HL-60 (cell line): ENCODE results near the gene NCF4.

ENCODE experiments used
- DNase-seq, 2 experiments: peaks; one replicate each; pipeline ENCODE4 v3.0.0-alpha.2; 2010 to 2020; ENCODE audit warnings: low read depth in 1 of 2, low spot score in 1 of 2
- H3K27ac ChIP-seq: fragments of 250-450 bp; sonication (Bioruptor Pico); replicated peaks from 2 replicates; pipeline ENCODE4 v1.5.1; 2020; ENCODE audit warnings: mild to moderate bottlenecking, moderate library complexity
- H3K27me3 ChIP-seq: fragments of 250-450 bp; sonication (Bioruptor Pico); 2 replicates; pipeline ENCODE4 v1.5.1; 2021; ENCODE audit warnings: mild to moderate bottlenecking, moderate library complexity; ENCODE audit not compliant: insufficient read depth, poor library complexity, severe bottlenecking
- H3K4me3 ChIP-seq: replicated peaks from 2 replicates; pipeline ENCODE4 v1.5.1; 2011; ENCODE audit warnings: mild to moderate bottlenecking, control low read depth, low read length; ENCODE audit not compliant: insufficient read depth
- GABPA ChIP-seq: IDR thresholded peaks from 2 replicates; pipeline ENCODE4 v1.6.1; 2012; ENCODE audit warnings: low read depth
- POLR2AphosphoS5 ChIP-seq: IDR thresholded peaks from 2 replicates; pipeline ENCODE4 v1.6.1; 2012; ENCODE audit warnings: low read depth
- REST ChIP-seq: IDR thresholded peaks from 2 replicates; pipeline ENCODE4 v1.6.1; 2012; ENCODE audit warnings: low read depth; ENCODE audit not compliant: insufficient replicate concordance
- SPI1 ChIP-seq: IDR thresholded peaks from 2 replicates; pipeline ENCODE4 v1.6.1; 2012; ENCODE audit warnings: low read depth, mild to moderate bottlenecking, borderline replicate concordance
- TF ChIP-seq, protein P1 (sequence below): IDR thresholded peaks from one replicate; pipeline ENCODE4 v1.5.1; 2011; ENCODE audit warnings: low read length, control low read depth, inconsistent platforms; ENCODE audit not compliant: insufficient read depth

The NCF4 gene

DNA sequence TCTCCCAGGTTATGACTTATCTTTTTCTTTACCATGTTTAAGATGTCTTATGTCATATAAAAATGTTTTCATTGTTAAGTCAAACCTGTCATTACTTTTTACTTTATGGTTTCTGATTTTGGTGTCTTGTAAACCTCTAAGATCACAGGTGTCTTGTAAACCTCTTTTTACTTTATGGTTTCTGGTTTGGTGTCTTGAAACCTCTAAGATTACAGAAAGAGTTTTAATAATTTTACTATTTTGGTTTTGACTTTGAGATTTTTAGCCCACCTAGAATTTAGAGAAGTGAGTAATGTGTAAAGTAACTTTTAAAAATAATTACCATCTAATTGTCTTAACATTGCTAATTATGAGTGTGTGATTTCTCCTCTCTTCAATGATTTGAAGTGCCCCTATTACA lies 55.2 kb downstream of the NCF4 start:
- no peaks in the 10 kb centered on the region for H3K27me3 ChIP-seq
- no peak overlapping the region for H3K4me3 ChIP-seq
- H3K27ac ChIP-seq, result no peak overlapping the region
- TF ChIP-seq, protein P1, sequence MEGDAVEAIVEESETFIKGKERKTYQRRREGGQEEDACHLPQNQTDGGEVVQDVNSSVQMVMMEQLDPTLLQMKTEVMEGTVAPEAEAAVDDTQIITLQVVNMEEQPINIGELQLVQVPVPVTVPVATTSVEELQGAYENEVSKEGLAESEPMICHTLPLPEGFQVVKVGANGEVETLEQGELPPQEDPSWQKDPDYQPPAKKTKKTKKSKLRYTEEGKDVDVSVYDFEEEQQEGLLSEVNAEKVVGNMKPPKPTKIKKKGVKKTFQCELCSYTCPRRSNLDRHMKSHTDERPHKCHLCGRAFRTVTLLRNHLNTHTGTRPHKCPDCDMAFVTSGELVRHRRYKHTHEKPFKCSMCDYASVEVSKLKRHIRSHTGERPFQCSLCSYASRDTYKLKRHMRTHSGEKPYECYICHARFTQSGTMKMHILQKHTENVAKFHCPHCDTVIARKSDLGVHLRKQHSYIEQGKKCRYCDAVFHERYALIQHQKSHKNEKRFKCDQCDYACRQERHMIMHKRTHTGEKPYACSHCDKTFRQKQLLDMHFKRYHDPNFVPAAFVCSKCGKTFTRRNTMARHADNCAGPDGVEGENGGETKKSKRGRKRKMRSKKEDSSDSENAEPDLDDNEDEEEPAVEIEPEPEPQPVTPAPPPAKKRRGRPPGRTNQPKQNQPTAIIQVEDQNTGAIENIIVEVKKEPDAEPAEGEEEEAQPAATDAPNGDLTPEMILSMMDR, result no peak
- no peak for TF ChIP-seq SPI1
- DNase-seq, result no peak

DNA sequence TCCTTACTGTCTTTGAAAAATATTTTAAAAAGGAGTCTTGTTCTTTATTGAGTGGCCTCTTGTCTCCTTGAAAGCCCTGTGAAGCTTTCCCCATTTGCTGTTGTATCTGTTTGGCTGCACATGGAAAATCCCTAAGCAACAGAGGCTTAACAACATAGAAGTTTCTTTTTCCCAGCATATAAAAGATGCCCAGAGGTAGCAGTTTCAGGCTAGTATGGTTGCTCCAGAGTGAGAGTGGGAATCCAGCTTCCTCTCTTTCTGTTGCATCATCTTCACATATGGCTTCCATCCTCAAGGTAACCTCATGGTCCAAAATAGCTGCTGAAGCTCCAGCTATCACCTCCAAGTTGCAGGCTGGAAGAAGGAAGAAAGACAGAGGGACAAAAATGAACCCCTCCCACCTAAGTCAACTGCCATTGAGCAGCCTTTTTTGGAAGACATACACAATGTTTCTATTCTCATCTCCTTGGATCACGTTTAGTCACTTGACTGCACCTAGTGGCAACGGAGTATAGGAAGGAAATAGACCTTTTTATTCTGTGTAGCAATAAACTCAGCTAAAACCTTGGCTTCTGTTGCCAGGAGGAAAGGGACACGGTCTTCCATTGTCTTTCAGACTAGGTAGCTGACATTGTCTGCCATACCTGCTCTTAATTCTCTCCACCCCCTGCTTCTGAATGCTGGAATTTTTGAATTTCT lies 57.9 kb downstream of the NCF4 start:
- DNase-seq, result peak in 1 of 2 experiments; percentile 34
- Histone ChIP-seq H3K27ac (0 out of 2 replicates have a peak overlapping the region, but pooled peaks have one; percentile 3), H3K4me3 (no peak overlapping the region), H3K27me3 (no peaks in the 10 kb centered on the region)
- TF ChIP-seq GABPA, result no peak
- TF ChIP-seq, protein P1, result no peak
- no peak for TF ChIP-seq REST
- no peak for TF ChIP-seq POLR2AphosphoS5
- no peak for TF ChIP-seq SPI1

- H3K4me3 ChIP-seq, result no peak overlapping the region
- peak overlapping the region; percentile 55 for H3K27ac ChIP-seq
- TF ChIP-seq, protein P1, result no peak
- peak; percentile 97 for TF ChIP-seq SPI1
- TF ChIP-seq POLR2AphosphoS5, result peak; percentile 14
- TF ChIP-seq GABPA, result no peak
- no peak for TF ChIP-seq REST
Measured at GRCh38 chr22:36921309-36922104, 60.7 kb downstream of the NCF4 start.

More at GRCh38 chr22:36921309-36922104, 60.7 kb downstream of the NCF4 start:
- no peaks in the 10 kb centered on the region for H3K27me3 ChIP-seq
- DNase-seq, result peak; percentile 30 to 90
